Muscle of leg (tissue), 11 donors: ENCODE measurements around the gene CX3CL1. TPM values are rescaled to one million over a fixed set of nuclear protein-coding genes. Genes with fewer than 3 reads are reported as not detected.
"Not testable (repeated sequence)": the region's sequence is repeated elsewhere in the genome, so short reads cannot be mapped to it uniquely, and the experiment has no call there.

ENCODE experiments used
- DNase-seq: peaks from one replicate; pipeline ENCODE4 v3.0.0; 2013
- H3K27ac ChIP-seq: one replicate; pipeline ENCODE4 v1.5.1; 2013; ENCODE audit warnings: mild to moderate bottlenecking, low read length, control low read depth
- H3K27me3 ChIP-seq: one replicate; pipeline ENCODE4 v1.6.1; 2013; ENCODE audit warnings: low read length; ENCODE audit not compliant: control insufficient read depth, insufficient read depth
- H3K36me3 ChIP-seq: one replicate; pipeline ENCODE4 v1.6.1; 2013; ENCODE audit warnings: low read length; ENCODE audit not compliant: control insufficient read depth, insufficient read depth
- H3K4me1 ChIP-seq: one replicate; pipeline ENCODE4 v1.6.1; 2013; ENCODE audit warnings: low read length; ENCODE audit not compliant: control insufficient read depth, insufficient read depth
- H3K4me3 ChIP-seq: one replicate; pipeline ENCODE4 v1.5.1; 2013; ENCODE audit warnings: low read length, control low read depth
- H3K9me3 ChIP-seq: replicated peaks from 2 replicates; pipeline ENCODE4 v1.6.1; 2013; ENCODE audit warnings: low read depth, low read length; ENCODE audit not compliant: control insufficient read depth
- WGBS: methylation state at CpG from one replicate; pipeline ENCODE4 v1.1.5; 2013; ENCODE audit warnings: missing lambda C conversion rate; ENCODE audit not compliant: insufficient coverage; 5-methylcytosine and 5-hydroxymethylcytosine counted together
- polyA plus RNA-seq, 8 donors: library from polyadenylated mRNA; unstranded; fragments of 120-200 nt; gene quantifications; one replicate each; pipeline versions ENCODE4 v1.2.1 to v1.2.3, GENCODE V29; 2013; ENCODE audit warnings: inconsistent platforms in 1 of 8, low replicate concordance in 1 of 8; ENCODE audit not compliant: insufficient read length in 8 of 8, insufficient read depth in 1 of 8
- total RNA-seq: library from RNA; stranded (reverse); fragments of 120-200 nt; gene quantifications from one replicate; pipeline ENCODE4 v1.2.4, GENCODE V29; 2013

Gene CX3CL1
- total and polyA plus RNA-seq, 9 donors = 2.5 to 7.0 (median 4.8) TPM

DNA sequence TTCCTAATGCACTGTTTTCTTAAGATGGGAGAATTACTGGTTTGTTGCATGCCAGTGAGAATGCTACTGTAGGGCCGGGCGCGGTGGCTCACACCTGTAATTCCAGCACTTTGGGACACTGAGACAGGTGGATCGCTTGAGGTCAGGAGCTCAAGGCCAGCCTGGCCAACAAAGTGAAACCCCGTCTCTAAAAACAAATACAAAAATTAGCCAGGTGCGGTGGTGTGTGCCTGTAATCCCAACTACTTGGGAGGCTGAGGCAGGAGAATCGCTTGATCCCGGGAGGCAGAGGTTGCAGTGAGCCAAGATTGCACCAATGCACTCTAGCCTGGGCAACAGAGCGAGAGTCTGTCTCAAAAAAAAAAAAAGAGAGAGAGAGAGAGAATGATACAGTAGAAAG, 29.7 kb upstream of the CX3CL1 start:
- not testable (repeated sequence) for H3K36me3 ChIP-seq
- WGBS = 93% methylated on average over 7 of the region's 9 CpGs

DNA sequence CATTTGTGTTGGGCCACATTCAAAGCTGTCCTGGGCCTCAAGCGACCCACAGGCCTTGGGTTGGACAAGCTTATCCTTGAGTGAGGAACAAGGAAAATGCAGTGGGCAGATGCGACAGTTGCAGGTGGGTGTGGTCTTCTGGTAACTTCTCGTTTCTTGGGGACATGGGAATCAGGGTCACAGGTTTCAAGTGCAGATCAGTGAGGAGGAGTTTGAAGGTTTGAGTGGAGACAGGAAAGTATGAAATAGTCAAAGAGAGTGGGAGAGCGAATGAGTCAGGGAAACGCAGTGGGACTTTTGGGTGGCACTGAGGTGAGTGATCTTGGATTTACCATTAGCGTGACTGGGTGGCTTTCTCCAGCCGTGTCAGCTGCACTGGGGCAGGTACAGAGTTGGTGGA, 29.1 kb upstream of the CX3CL1 start:
- H3K27ac ChIP-seq = no peak overlapping the region
- WGBS = 79% methylated on average over 7 of the region's 7 CpGs
- H3K9me3 ChIP-seq = peaks cover 2% of the 10 kb centered on the region
- H3K4me3 ChIP-seq = no peak overlapping the region
- H3K36me3 ChIP-seq = no peaks in the 10 kb centered on the region
- no peak for DNase-seq
- no peaks in the 10 kb centered on the region for H3K4me1 ChIP-seq
- no peaks in the 10 kb centered on the region for H3K27me3 ChIP-seq

More for the DNA sequence above, 29.7 kb upstream of the CX3CL1 start:
- H3K9me3 ChIP-seq, DNase-seq, H3K27ac ChIP-seq, H3K4me1 ChIP-seq, H3K27me3 ChIP-seq, H3K4me3 ChIP-seq: not testable (repeated sequence)

DNA sequence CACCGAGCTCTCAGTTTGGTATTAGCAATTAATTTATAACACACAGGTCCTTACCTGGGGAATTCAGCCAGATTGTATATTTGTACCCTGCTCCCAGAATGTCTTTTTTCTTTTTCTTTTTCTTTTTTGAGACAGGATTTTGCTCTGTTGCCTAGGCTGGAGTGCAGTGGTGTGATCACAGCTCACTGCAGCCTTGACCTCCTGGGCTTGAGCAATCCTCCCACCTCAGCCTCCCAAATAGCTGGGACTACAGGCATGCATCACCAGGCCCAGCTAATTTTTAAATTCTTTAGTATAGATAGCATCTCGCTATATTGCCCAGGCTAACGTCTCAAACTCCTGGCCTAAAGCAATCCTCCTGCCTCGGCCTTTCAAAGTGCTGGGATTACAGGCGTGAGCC, 28.2 kb upstream of the CX3CL1 start:
- H3K27me3 ChIP-seq, DNase-seq, H3K27ac ChIP-seq, H3K4me1 ChIP-seq, H3K4me3 ChIP-seq, H3K9me3 ChIP-seq, H3K36me3 ChIP-seq: not testable (repeated sequence)
- WGBS = no CpG with 5 or more reads among the region's 5 CpGs

DNA sequence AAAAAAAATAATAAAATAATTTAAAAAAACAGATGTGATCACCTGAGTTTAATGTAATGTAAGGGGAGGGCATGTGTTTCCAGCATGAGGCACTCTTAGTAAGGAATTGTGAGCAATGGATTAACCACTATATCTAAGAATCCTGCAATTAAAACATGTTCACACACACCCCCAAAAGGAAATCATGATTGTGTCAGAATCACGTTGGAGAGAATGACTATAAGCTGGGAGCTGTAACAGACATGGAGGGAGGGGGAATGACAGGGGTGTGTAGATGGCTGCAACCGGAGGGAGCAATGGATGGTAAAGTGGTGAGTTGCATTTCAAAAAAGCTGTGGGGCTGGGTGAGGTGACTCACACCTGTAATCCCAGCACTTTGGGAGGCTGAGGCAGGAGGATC, 27.3 kb upstream of the CX3CL1 start:
- no peak for DNase-seq
- Histone ChIP-seq H3K27me3 (no peaks in the 10 kb centered on the region), H3K9me3 (peaks cover 2% of the 10 kb centered on the region), H3K27ac (no peak overlapping the region), H3K4me1 (no peaks in the 10 kb centered on the region), H3K36me3 (no peaks in the 10 kb centered on the region), H3K4me3 (no peak overlapping the region)
- 90% methylated on average over 2 of the region's 2 CpGs for WGBS

DNA sequence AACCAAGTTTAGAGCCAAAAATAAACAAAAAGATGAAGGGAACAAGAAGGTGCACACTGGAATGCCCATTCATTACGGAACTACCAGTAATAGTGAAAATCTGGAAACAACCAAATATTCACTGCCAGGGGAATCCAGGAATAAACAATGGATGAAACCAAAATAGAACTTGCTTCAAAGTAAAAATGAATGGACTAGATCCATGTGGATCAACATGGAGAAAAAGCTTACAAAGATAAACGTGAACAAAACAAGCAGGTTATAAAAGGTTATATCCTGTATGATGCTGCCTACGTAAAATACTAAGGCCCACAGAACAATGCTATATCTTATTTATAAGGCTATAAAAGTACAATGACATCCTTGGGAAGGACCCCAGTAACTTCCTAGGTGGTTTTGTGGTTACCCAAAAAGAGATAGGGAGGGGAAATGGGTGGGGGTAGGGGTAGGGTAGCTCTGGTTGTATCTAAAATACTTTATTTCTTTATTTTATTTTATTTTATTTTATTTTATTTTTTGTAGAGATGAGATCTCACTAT, 26.6 kb upstream of the CX3CL1 start:
- no peak overlapping the region for H3K27ac ChIP-seq
- no peaks in the 10 kb centered on the region for H3K36me3 ChIP-seq
- no peaks in the 10 kb centered on the region for H3K4me1 ChIP-seq
- WGBS = no CpG with 5 or more reads among the region's 3 CpGs
- peaks cover 2% of the 10 kb centered on the region for H3K9me3 ChIP-seq
- H3K4me3 ChIP-seq = no peak overlapping the region
- no peaks in the 10 kb centered on the region for H3K27me3 ChIP-seq
- DNase-seq = no peak

DNA sequence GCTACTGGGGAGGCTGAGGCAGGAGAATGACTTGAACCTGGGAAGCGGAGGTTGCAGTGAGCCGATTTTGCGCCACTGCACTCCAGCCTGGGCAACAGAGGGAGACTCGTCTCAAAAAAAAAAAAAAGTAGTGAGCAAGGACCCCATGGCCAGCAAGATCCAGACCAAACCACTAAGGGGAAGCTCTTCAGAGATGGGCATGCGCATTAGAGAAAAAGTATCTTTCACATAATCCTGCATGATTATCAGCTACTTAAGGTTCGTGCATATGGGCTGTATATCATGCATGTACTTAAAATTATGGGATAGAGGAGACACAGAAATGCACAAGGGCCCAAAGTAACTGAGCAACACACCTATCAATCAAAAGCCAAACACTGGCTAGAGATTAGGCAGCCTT, 24.4 kb upstream of the CX3CL1 start:
- H3K4me1 ChIP-seq = no peaks in the 10 kb centered on the region
- H3K36me3 ChIP-seq = no peaks in the 10 kb centered on the region
- no peak overlapping the region for H3K4me3 ChIP-seq
- 80% methylated on average over 1 of the region's 6 CpGs for WGBS
- no peak overlapping the region for H3K27ac ChIP-seq
- no peaks in the 10 kb centered on the region for H3K27me3 ChIP-seq
- H3K9me3 ChIP-seq = peaks cover 2% of the 10 kb centered on the region
- no peak for DNase-seq

DNA sequence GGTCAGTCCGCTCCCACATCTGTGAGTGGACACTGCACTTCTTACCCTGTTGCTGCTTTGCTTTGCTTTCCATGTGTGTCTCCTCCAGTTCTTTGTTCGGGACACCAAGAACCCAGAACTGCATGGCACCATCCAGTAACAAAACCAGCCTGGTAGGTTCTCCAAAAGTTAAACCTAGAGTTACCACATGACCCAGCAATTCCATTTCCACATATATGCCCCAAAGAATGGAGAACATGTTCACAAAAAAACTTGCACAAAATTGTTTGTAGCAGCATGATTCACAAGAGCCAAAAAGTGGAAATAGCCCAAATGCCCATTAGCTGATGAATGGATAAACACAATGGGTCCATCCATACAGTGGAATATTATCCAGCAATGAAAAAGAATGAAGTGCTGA, 24.0 kb upstream of the CX3CL1 start:
- no peaks in the 10 kb centered on the region for H3K36me3 ChIP-seq
- no peak overlapping the region for H3K4me3 ChIP-seq
- H3K27ac ChIP-seq = no peak overlapping the region
- no peaks in the 10 kb centered on the region for H3K27me3 ChIP-seq
- no peak for DNase-seq
- 94% methylated on average over 2 of the region's 2 CpGs for WGBS
- H3K4me1 ChIP-seq = no peaks in the 10 kb centered on the region
- peaks cover 2% of the 10 kb centered on the region for H3K9me3 ChIP-seq

DNA sequence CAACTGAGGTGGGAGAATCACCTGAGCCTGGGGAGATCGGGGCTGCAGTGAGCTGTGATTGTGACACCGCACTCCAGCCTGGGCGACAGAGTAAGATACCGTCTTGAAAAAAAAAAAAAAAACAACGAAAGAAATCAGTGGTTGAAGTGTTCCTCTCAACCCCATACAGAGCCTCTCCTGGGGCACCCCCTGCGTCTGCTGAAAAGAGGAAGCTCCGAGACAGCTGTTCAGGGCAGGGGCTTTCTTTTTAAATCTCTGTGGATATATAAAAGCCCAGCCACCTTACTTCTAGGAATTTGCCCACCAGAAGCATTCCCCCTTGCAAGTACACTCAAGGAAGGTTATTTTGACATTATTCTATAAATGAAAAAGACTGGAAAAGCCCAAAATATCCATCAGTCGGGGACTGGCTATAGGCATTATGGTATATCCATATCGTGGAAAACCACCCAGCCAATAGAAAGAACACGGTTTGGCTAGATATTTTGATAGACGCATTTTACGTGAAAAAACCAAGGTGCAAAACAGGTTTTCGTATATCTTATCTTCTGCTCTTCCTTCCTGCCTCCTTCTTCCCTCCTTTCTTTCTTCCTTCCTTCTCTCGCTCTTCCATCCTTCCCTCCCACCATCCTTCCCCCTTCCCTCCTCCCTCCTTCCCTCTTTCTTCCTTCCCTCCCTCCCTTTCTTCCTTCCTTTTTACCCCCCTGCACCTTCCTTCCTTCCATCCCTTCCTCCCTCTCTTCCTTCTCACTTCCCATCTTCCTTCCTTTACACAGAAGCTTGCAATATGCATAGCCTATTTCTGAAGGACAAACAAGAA, 22.9 kb upstream of the CX3CL1 start:
- 69% methylated on average over 8 of the region's 14 CpGs for WGBS
- Histone ChIP-seq H3K27ac (no peak overlapping the region), H3K9me3 (peaks cover 2% of the 10 kb centered on the region), H3K36me3 (no peaks in the 10 kb centered on the region), H3K4me3 (no peak overlapping the region), H3K4me1 (no peaks in the 10 kb centered on the region), H3K27me3 (no peaks in the 10 kb centered on the region)
- DNase-seq = peak; percentile 32

DNA sequence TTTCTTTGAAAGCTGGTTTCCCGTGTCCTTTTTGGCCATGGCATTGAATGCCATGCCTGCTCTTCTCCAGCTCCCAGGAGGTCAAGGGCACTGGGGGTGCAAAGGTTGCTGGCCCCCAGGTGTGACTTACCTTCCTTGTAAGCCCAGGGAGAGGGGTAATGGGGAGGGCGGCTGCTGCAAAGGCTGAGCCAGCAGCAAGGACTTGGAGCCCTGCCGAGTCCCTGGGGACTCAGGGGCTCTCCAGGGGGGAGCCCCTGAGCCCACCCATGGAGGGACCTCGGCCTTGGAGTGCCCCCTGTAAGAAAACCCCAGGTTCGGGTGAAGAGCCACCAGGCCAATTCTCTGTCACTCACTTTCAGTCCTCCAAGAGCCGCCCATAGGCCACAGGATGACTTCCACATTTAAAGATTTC, 19.6 kb upstream of the CX3CL1 start:
- no peaks in the 10 kb centered on the region for H3K9me3 ChIP-seq
- no peaks in the 10 kb centered on the region for H3K4me1 ChIP-seq
- no peak overlapping the region for H3K4me3 ChIP-seq
- H3K27ac ChIP-seq = no peak overlapping the region
- WGBS = 72% methylated on average over 5 of the region's 6 CpGs
- no peaks in the 10 kb centered on the region for H3K36me3 ChIP-seq
- no peak for DNase-seq
- no peaks in the 10 kb centered on the region for H3K27me3 ChIP-seq

DNA sequence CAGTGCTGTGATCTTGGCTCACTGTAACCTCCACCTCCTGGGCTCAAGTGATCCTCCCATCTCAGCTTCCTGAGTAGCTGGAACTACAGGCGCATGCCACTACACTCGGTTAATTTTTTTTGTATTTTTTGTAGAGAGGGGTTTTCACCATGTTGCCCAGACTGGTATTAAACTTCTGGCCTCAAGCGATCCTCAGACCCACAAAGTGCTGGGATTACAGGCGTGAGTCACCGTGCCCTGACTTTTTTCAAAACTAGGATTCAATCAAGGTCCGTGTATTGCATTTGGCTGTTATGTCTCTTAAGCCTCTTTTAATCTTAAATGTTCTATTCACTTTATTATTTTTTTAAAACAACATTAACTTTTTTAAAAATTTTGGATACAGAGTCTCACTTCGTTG, 18.0 kb upstream of the CX3CL1 start:
- no peak for DNase-seq
- WGBS = 80% methylated on average over 3 of the region's 7 CpGs
- H3K27me3 ChIP-seq = no peaks in the 10 kb centered on the region
- H3K9me3 ChIP-seq = no peaks in the 10 kb centered on the region
- H3K27ac ChIP-seq = no peak overlapping the region
- no peaks in the 10 kb centered on the region for H3K36me3 ChIP-seq
- H3K4me1 ChIP-seq = no peaks in the 10 kb centered on the region
- no peak overlapping the region for H3K4me3 ChIP-seq
